Stomach (tissue), 4 donors: ENCODE measurements around the gene FAM151A.

Experiments
- POLR2AphosphoS5 ChIP-seq, 3 donors: sonication (generic); formaldehyde crosslinking; IDR thresholded peaks; one replicate each; pipeline ENCODE4 v1.6.1; 2016; ENCODE audit warnings: antibody characterized with exemption in 3 of 3
- TF ChIP-seq, protein P1 (sequence below), 7 experiments: fragments of 450-650 bp in 4 of 7; fragments of 200-600 bp in 3 of 7; sonication (generic) in 3 of 7; IDR thresholded peaks; one replicate each; pipeline ENCODE4 v1.5.1; 2016 to 2019; ENCODE audit warnings: antibody characterized with exemption in 7 of 7, control low read depth in 2 of 7, mild to moderate bottlenecking in 1 of 7

DNA sequence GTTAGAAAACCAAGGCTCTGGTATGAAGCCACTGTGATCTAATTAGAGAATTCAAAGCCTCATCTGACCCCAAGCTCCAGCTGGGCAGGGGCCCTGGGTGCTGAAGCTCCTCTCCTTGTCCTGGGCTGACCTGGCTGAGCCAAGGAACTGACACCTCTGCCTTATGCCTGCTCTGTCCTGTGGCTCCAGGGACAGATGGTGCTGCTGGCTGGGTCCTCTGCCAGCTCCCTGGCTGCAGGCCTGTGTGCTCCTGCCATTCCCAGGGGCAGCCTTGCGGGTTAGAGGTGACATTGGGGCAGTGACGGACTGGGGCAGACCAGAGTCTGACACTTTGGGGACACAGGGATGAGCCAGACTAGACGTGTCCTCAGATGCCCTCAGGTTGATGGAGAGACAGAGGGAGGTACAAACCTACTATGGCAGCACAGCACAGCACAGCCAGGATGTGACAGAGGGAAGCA, 63.5 kb downstream of the FAM151A start:
- no peak for TF ChIP-seq POLR2AphosphoS5 (IDR thresholded peaks at IDR 0.05)
- TF ChIP-seq, protein P1, sequence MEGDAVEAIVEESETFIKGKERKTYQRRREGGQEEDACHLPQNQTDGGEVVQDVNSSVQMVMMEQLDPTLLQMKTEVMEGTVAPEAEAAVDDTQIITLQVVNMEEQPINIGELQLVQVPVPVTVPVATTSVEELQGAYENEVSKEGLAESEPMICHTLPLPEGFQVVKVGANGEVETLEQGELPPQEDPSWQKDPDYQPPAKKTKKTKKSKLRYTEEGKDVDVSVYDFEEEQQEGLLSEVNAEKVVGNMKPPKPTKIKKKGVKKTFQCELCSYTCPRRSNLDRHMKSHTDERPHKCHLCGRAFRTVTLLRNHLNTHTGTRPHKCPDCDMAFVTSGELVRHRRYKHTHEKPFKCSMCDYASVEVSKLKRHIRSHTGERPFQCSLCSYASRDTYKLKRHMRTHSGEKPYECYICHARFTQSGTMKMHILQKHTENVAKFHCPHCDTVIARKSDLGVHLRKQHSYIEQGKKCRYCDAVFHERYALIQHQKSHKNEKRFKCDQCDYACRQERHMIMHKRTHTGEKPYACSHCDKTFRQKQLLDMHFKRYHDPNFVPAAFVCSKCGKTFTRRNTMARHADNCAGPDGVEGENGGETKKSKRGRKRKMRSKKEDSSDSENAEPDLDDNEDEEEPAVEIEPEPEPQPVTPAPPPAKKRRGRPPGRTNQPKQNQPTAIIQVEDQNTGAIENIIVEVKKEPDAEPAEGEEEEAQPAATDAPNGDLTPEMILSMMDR (IDR thresholded peaks at IDR 0.05) = no peak
